GM12878 (cell line): ENCODE measurements around the gene CRTAP. TPM values are rescaled to one million over a fixed set of nuclear protein-coding genes. Genes with fewer than 3 reads are reported as not detected.
A peak's percentile ranks its signal among the peaks of the same experiment; 100 is the strongest.

ENCODE experiments used
- EGR1 ChIP-seq, 2 experiments: IDR thresholded peaks; 1 replicate in 1 of 2; 2 replicates in 1 of 2; pipeline ENCODE4 v1.6.1; 2011 to 2012; ENCODE audit warnings: low read depth in 2 of 2, low read length in 2 of 2, borderline replicate concordance in 1 of 2, mild to moderate bottlenecking in 1 of 2, moderate library complexity in 1 of 2
- HDAC6 ChIP-seq: fragments of 200-600 bp; sonication (generic); IDR thresholded peaks from one replicate; pipeline ENCODE4 v1.8.0; 2017; ENCODE audit warnings: antibody characterized with exemption; ENCODE audit not compliant: unreplicated experiment
- HDGF ChIP-seq: fragments of 450-650 bp; IDR thresholded peaks from 2 replicates; pipeline ENCODE4 v1.6.1; 2016; ENCODE audit warnings: antibody characterized with exemption
- PKNOX1 ChIP-seq: fragments of 450-650 bp; IDR thresholded peaks from 2 replicates; pipeline ENCODE4 v1.6.1; 2016; ENCODE audit warnings: mild to moderate bottlenecking
- PML ChIP-seq: IDR thresholded peaks from 2 replicates; pipeline ENCODE4 v1.6.1; 2012; ENCODE audit warnings: low read length, inconsistent platforms
- PRDM15 ChIP-seq: fragments of 450-650 bp; formaldehyde crosslinking; IDR thresholded peaks from 2 replicates; pipeline ENCODE4 v1.4.0; 2020; ENCODE audit warnings: mild to moderate bottlenecking, moderate library complexity
- RAD21 ChIP-seq: IDR thresholded peaks from 2 replicates; pipeline ENCODE4 v1.6.1; 2011; ENCODE audit warnings: mild to moderate bottlenecking, low read depth, low read length, moderate library complexity; ENCODE audit not compliant: insufficient read depth
- TCF7 ChIP-seq: IDR thresholded peaks from 2 replicates; pipeline ENCODE4 v1.6.1; 2014; ENCODE audit warnings: antibody characterized with exemption, borderline replicate concordance
- polyA plus RNA-seq, 11 experiments: library from polyadenylated mRNA; depleted of rRNA in 4 of 11; unstranded in 6 of 11; stranded (reverse) in 5 of 11; fragments of >200 nt; fragmentation: Nextera tagmentation in 4 of 11; fragmentation: Illumina TruSeq in 1 of 11; extraction: Ambion mirVana in 4 of 11; extraction: Trizol in 1 of 11; gene quantifications; 1 replicate in 1 of 11; 2 replicates in 10 of 11; pipeline versions ENCODE4 v1.2.1 to v1.2.3, GENCODE V29; 2011 to 2016; ENCODE audit warnings: inconsistent platforms in 2 of 11, missing spikeins in 2 of 11, low read depth in 1 of 11
- total RNA-seq, 4 experiments: library from RNA; depleted of rRNA in 3 of 4; stranded (reverse); fragments of >200 nt in 3 of 4; fragmentation: Illumina TruSeq in 1 of 4; extraction: Trizol in 1 of 4; gene quantifications; 2 replicates each; pipeline versions ENCODE4 v1.2.1 to v1.2.3, GENCODE V29; 2013 to 2021
- TF ChIP-seq, protein P1 (sequence below): IDR thresholded peaks from 2 replicates; pipeline ENCODE4 v1.6.1; 2012; ENCODE audit warnings: improper control_type of control experiment, low read depth, low read length; ENCODE audit not compliant: insufficient replicate concordance

The CRTAP gene
- total and polyA plus RNA-seq, 10 of the 15 experiments (the other 5 are each of a cell fraction or from before 2014, with no cell fraction given): 6.0 to 42.3 (median 23.3) TPM

- TF ChIP-seq, protein P1, sequence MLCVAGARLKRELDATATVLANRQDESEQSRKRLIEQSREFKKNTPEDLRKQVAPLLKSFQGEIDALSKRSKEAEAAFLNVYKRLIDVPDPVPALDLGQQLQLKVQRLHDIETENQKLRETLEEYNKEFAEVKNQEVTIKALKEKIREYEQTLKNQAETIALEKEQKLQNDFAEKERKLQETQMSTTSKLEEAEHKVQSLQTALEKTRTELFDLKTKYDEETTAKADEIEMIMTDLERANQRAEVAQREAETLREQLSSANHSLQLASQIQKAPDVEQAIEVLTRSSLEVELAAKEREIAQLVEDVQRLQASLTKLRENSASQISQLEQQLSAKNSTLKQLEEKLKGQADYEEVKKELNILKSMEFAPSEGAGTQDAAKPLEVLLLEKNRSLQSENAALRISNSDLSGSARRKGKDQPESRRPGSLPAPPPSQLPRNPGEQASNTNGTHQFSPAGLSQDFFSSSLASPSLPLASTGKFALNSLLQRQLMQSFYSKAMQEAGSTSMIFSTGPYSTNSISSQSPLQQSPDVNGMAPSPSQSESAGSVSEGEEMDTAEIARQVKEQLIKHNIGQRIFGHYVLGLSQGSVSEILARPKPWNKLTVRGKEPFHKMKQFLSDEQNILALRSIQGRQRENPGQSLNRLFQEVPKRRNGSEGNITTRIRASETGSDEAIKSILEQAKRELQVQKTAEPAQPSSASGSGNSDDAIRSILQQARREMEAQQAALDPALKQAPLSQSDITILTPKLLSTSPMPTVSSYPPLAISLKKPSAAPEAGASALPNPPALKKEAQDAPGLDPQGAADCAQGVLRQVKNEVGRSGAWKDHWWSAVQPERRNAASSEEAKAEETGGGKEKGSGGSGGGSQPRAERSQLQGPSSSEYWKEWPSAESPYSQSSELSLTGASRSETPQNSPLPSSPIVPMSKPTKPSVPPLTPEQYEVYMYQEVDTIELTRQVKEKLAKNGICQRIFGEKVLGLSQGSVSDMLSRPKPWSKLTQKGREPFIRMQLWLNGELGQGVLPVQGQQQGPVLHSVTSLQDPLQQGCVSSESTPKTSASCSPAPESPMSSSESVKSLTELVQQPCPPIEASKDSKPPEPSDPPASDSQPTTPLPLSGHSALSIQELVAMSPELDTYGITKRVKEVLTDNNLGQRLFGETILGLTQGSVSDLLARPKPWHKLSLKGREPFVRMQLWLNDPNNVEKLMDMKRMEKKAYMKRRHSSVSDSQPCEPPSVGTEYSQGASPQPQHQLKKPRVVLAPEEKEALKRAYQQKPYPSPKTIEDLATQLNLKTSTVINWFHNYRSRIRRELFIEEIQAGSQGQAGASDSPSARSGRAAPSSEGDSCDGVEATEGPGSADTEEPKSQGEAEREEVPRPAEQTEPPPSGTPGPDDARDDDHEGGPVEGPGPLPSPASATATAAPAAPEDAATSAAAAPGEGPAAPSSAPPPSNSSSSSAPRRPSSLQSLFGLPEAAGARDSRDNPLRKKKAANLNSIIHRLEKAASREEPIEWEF: no peak
- TF ChIP-seq TCF7 (no peak), PRDM15 (CRISPR knock-in tag) (no peak), RAD21 (no peak), PKNOX1 (no peak), HDGF (no peak), HDAC6 (peak; percentile 92), PML (no peak), EGR1 (IDR thresholded peaks at IDR 0.05; ENCODE audit: borderline replicate concordance in 1 of 2, low read depth in 2 of 2, low read length in 2 of 2) (no peak; a peak in 1 of 3 replicates)
Observed at GRCh38 chr3:33113772-33114621, at the start of gene CRTAP (continued).
